GM19351 (cell line): Measurements from ENCODE around the gene MESD.

Experiments
- ATAC-seq: cut with Tn5 transposase; IDR thresholded peaks from one replicate; pipeline ENCODE4 v1.9.1; 2021; ENCODE audit warnings: mild to moderate bottlenecking, moderate library complexity; ENCODE audit not compliant: unreplicated experiment

Gene MESD

GRCh38 chr15:80940851-80941250 lies 48.8 kb downstream of the MESD start:
- no peak for ATAC-seq

- no peak for ATAC-seq
Observed at GRCh38 chr15:80940331-80940730, 49.3 kb downstream of the MESD start.

GRCh38 chr15:80939216-80939615 lies 50.4 kb downstream of the MESD start:
- no peak for ATAC-seq

GRCh38 chr15:80937718-80938117 lies 51.9 kb downstream of the MESD start:
- no peak for ATAC-seq

- no peak for ATAC-seq
Observed at GRCh38 chr15:80936288-80937078, 53.1 kb downstream of the MESD start.

GRCh38 chr15:80934761-80935221 lies 54.8 kb downstream of the MESD start:
- no peak for ATAC-seq

- ATAC-seq, result no peak
Observed at GRCh38 chr15:80932989-80933388, 56.6 kb downstream of the MESD start.

GRCh38 chr15:80932513-80932815 lies 57.2 kb downstream of the MESD start:
- no peak for ATAC-seq

- ATAC-seq, result no peak
Observed at GRCh38 chr15:80931721-80932512, 57.7 kb downstream of the MESD start.

GRCh38 chr15:80931191-80931590 lies 58.4 kb downstream of the MESD start:
- ATAC-seq, result no peak

- no peak for ATAC-seq
Observed at GRCh38 chr15:80929689-80930088, 59.9 kb downstream of the MESD start.

GRCh38 chr15:80929225-80929624 lies 60.4 kb downstream of the MESD start:
- ATAC-seq, result no peak

GRCh38 chr15:80926126-80926525 lies 63.5 kb downstream of the MESD start:
- ATAC-seq, result no peak

- ATAC-seq, result no peak
Observed at GRCh38 chr15:80925597-80926059, 64.0 kb downstream of the MESD start.

- no peak for ATAC-seq
Observed at GRCh38 chr15:80924278-80924677, 65.3 kb downstream of the MESD start.

- ATAC-seq, result no peak
Observed at GRCh38 chr15:80923668-80924067, 66.0 kb downstream of the MESD start.

GRCh38 chr15:80921736-80922410 lies 67.7 kb downstream of the MESD start:
- ATAC-seq, result no peak

GRCh38 chr15:80920271-80920699 lies 69.3 kb downstream of the MESD start:
- ATAC-seq, result peak; percentile 64

- ATAC-seq, result no peak
Observed at GRCh38 chr15:80918196-80918783, 71.3 kb downstream of the MESD start.

GRCh38 chr15:80916056-80916455 lies 73.6 kb downstream of the MESD start:
- ATAC-seq, result no peak

GRCh38 chr15:80915472-80915871 lies 74.1 kb downstream of the MESD start:
- ATAC-seq, result no peak
